NCI-H510A treated with DMSO at 0.1 percent for 48 hours (cell line): ENCODE measurements around the gene IFI16.
"Not testable (repeated sequence)": the region's sequence is repeated elsewhere in the genome, so short reads cannot be mapped to it uniquely, and the experiment has no call there.

Experiments
- DNase-seq: peaks from one replicate; lab custom pipeline; 2025; lab: John Stamatoyannopoulos, UW

Gene IFI16

DNA sequence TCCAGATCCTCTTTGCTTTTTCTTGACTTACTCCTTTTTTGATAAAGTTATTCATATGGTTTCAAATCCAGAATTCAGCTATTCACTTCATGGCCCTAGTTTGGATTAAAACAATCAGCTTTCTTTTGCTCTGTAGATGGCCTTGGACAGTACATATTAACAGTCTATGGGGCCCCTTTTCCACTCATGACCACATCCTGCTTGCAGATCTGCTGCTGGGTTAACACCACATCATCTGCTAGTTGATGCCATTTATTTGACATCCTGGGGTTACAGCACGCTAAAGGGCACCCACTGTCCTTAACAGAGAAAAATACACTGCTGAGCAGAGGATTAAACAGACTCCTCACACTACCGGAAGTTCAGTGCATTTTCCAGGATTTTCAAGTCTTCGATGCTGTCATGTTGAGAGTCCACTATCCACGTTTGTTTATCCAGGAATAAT lies 941 bp upstream of the IFI16 start:
- no peak for DNase-seq

DNA sequence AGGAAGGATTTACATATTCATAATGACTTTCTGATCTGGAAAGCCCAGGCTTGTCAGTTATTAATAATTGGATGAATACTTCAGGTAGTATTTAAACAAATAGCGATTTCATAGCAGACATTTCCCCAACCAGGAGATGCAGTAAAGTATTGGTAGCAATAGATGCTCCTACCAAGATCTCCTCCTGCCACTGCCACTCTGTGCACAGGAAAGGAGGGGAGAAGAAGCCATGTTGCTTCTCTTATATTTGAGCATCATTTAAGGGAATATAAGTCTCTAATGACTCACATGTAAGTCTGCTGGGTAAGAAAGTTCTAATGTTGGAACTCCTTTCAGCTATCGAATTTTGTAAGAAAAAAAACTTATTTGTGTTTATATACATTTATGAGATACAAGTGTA lies 420 bp upstream of the IFI16 start:
- DNase-seq: no peak

DNA sequence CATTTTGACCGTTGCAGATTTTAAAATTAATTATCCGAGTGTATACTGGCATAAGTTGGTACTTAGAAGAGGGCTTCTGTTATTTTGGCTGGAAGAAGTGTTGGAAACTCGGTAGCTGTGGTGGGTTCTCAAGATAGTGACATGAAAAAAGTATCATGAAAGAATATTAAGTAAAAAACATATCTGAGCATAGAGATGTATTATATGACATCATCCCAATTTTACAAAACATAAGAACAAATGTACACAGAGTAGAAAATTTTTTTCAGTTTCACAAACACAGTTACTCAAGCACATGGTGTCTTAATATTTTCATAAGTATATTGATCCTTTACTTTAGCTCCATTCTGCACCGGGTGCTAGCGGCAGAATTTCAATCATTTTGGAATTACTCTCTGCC lies 684 bp downstream of the IFI16 start:
- DNase-seq: no peak

DNA sequence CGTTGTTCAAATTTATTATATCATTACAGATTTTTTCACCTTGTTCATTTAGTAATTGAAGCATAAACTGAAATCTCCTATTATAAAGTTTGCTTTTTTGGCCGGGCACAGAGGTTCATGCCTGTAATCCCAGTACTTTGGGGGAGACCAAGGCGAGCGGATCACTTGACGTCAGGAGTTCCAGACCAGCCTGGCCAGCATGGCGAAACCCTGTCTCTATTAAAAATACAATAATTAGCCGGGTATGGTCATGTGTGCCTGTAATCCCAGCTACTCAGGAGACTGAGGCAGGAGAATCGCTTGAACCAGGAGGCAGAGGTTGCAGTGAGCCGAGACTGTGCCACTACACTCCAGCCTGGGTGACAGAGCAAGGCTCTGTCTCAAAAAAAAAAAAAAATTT lies 1.3 kb downstream of the IFI16 start:
- not testable (repeated sequence) for DNase-seq

DNA sequence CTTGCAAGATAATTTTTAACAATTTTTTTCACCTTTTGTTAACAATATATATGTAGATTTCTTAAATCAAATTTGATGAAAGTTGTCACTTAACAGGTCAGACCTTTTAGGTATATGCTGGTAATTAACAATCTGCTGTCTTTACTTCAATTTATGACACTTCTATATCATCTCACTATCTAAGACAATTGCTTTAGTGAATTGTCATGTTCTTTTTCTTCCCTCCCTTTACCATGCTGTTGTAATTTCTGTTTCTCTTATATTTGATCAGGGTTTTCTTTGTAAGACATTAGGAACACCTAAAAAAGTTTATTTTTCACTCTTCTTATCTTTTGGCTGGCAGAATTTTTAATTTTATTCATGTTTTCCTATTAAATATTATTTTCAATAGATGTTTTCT lies 2.0 kb downstream of the IFI16 start:
- no peak for DNase-seq

DNA sequence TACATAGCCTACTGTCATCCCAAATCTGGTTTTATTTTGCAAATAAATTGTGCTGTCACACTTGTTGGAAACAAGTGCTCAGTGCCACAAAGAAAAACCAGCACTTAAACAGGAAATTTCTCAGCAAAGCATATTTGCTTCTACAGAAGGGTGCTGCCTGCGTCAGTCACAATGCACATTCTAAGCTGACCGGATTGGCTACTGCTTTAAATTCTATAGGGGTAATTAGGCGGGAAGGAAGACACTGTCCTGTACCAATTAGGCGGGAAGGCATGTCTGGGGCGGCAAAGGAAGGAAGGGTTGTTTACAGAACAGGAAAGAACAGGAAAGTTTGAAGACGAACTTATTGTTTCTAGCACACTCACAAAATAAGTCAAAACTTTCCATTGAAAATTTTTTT lies 2.8 kb downstream of the IFI16 start:
- no peak for DNase-seq

DNA sequence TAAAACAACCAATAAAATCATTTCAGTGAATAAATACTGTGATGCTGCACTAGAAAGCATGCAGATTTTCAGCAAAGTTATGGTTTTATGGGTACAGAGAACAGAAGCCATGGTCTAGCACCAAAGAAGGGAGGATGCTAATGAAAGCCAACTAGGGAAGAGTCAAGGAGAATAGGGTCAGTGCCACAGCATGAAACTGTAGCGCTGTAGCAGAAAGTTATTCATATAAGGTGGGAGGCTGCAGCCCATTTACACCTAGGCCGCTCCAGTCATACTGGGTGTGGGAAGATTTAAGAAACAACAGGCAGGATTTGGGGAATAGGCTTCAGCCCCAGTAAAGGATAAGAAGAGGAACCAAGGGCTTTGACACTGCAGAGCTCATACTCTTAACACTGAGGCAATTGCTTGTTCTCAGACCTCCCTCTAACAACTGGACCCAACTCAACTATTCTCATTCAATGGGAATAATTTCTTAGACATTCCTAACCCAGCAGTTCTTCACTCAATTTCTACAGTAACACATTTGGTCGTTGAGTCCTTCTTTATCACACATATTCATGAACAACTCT lies 4.4 kb downstream of the IFI16 start:
- no peak for DNase-seq

DNA sequence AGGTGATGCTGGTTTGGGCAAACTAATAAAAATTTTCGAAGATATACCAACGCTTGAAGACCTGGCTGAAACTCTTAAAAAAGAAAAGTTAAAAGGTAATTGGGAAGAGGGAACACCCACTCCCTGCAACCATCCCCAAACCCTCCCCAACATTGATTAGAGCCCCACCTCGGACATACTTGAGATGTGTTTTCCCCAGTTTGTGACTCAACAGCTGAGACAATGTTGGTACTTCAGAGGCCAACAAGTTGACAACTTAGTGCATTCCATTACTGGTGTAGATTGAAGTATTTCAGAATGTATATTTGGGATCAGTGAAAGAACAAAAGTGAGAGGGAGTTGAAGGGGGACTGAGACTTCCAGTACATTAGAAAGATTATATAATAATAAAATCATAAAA lies 5.1 kb downstream of the IFI16 start:
- DNase-seq: no peak

DNA sequence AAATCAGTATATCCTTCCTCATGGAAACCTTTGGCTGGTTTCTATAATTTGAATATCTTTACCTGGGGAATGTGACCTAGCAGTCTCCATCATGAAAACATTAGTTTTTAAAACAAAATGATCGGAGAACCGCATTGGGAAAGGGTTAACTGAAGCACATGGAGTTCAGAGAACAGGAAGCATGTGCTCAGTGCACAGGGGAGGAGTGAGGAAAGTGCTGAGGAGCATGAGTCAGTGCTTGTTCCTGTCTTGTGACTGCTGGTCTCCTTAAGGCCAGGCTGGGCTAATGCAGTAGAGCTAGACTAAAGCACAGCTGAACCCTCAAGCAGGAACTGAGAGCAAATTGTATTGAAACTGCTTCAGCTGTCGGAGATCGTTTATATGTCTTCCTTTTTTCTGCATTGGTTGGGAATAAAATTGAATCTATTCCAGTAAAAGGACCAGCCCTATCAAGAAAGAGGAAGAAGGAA lies 5.8 kb downstream of the IFI16 start:
- DNase-seq: no peak

DNA sequence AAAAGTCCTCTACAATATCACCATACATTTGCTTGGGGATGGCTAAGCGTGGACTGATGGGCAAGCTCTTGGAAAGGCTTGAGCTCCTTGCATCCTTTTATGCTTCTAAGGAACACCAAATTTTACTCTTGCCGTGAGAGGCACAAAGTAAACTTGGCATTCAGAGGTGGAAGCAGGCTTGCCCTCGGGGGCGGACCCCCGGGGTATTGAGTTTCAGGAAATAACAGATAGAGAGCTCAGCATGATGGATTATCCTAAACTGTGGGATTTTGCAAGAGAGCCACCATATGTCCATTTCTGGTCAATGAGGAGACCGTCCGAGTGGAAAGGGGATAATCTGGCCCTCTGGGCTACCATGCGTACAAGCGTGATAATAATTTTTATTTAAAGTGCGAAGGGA lies 14.0 kb downstream of the IFI16 start:
- DNase-seq: no peak

DNA sequence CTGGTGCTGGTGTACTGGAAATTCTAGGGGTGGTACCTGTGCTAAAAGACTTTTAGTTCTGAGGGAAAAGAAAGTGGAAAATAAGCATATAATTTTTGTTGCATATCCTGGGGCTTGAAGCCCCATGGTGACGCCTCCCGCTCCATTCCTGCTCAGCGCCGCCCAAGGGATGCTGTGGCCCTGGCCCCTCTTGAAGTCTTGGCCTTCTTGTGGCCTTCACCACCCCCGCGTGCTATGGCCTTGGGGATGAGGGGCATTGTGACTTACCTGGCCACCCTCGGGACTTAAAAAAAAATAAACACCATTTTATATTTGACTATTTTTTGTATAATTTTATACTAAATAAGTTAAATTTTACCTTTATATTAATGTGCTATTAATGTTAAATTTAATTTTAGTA lies 15.3 kb downstream of the IFI16 start:
- DNase-seq: no peak

DNA sequence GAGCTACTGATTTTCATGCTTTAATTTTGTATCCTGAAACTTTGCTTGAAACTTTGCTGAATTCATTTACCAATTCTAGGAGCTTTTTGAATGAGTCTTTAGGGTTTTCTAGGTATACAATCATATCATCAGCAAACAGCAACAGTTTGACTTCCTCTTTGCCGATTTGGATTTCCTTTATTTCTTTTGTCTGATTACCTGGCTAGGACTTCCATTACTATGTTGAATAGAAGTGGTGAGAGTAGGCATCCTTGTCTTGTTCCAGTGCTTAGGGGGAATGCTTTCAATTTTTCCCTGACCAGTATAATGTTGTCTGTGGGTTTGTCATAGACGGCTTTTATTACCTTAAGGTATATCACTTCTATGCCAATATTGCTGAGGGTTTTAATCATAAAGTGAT lies 17.1 kb downstream of the IFI16 start:
- not testable (repeated sequence) for DNase-seq

DNA sequence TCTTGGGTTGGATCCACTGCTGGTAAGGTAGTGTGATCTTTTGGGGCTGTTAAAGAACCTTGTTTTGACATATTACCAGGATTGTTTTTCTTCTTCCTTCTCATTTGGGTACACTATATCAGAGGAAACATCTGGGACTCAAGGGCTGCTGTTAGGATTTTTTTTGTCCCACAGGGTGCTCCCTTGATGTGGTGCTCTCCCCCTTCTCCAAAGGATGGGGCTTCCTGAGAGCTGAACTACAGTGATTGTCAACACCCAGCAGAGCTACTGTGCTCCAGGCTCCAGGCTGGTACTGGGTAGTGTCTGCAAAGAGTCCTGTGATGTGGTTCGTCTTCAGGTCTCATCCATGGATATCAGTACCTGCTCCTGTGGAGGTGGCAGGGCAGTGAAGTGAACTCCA lies 20.6 kb downstream of the IFI16 start:
- DNase-seq: no peak

DNA sequence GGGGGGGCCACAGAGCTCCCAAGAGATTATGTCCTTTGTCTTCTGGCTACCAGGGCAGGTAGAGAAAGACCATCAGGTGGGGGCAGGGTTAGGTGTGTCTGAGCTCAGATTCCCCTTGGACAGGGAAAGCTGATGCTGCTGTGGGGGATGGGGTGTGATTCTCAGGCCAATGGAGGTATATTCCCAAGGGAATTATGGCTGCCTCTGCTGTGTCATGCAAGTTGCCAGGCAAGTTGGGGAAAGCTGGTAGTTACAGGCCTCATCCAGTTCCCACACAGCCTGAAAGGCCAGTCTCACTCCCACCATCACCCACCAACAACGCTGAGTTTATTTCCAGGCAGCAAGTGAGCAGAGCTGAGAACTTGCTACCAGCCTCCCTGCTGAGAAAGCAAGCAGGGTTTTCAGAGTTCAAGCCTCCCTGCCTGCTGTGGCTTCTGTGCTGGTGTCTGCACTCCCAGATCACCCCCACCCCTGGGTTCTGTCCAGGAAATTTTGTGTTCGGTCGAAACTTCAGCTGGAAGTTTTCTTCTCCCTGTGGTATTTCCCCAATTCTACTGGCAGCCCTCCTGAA lies 21.3 kb downstream of the IFI16 start:
- DNase-seq: no peak

DNA sequence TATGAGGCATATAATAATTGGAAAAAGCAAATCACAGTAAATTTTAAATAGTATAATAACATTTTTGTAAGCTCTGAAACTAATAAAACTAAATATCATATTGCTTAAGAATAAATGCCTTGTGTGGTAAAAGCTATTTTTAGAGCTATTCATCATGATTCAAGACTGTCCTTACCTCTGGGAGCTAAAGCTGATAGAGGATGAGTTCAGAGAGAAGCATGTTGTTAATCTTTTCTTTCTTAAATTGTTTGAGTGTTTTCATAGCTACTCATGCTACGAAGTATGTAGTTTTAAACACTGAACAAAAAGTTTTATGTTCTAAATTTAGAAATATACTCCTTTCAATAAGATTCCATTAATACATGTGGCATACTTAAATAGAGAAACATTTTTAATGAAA lies 30.5 kb downstream of the IFI16 start:
- DNase-seq: no peak

DNA sequence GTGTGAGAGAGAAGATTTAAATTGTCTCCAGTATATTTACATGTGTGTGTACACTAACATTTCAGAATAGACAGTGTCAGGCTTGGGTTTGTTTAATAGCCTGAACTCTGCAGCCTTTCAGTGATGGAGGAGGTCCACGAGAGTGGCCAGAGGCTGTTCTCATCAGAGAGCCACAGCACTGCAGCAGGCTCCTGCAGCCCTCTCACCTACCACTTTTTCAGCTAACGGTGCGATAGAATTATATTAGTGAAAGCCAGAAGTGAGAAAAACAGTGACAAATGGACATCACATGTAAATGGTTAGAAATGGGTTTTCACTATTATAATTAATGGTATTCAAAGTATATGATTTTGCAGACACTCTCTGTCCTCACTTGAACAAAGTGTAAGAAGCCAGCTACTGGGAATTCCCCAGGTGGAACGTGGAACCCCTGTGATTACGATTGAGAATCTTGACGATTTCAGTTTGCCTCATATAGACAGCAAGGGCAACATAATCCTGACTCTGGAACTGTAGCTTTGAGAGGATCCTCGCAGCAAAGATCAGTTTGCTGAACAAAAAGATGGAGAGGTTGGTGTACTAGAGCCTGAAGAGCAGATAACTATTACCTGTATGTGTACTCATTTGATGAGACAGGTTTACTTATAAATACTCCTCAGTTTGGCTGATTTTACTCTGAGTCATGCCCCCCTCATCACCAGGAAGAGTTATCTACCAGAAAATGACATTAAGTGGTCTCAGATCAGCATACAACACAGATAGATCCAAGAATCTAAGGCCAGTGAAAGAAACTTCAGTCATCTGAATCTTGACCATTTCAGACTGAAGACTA lies 31.4 kb downstream of the IFI16 start:
- DNase-seq: no peak

DNA sequence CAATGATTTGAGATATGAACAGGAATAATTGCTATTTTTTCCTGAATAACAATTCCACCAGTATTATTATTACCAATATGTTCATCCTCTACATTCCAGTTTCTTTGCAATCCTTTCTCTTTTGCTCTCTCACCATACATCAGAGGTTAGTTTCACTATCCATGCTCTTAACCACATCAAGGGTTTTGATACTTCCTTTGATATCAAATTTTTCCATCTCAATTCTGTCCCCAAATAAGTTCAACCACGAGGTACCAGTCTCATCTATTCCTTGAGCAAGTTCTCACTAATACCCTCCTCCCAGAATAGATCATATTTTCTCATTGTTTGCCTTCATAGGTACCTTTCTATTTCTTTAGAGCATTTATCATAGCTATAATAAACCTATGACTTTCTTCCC lies 36.8 kb downstream of the IFI16 start:
- DNase-seq: not testable (repeated sequence)

DNA sequence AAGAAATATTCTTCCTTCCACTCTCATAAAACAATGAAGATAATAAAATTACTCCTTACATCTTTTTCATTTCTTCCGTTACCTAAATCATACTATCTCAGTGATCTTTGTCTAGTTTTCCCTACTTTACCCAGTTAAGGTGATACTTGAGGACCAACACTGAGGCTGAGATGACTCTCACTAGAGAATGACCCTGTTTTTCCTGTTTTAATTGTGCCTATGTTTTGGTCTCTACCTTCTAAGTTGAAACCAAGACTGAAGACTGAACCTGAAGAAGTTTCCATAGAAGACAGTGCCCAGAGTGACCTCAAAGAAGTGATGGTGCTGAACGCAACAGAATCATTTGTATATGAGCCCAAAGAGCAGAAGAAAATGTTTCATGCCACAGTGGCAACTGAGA lies 41.7 kb downstream of the IFI16 start:
- no peak for DNase-seq

DNA sequence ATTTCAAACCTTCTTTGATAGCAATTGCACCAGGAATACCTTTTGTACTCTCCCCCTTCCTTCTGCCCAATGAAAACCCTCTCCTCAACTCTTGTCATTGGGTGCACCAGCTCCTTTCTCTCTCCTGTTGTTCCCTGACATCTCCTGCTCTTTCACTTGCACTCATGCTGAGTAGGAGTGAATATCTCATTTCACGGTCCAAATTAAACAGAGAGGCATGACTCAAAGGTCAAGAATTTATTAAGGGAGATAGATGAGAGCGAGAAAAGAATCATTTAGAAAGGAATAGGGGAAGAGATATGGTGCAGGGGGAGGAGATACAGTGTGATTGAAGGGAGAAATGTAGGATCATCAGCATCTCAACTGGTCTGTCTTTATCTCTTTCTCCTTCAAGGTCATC lies 44.7 kb downstream of the IFI16 start:
- DNase-seq: no peak

DNA sequence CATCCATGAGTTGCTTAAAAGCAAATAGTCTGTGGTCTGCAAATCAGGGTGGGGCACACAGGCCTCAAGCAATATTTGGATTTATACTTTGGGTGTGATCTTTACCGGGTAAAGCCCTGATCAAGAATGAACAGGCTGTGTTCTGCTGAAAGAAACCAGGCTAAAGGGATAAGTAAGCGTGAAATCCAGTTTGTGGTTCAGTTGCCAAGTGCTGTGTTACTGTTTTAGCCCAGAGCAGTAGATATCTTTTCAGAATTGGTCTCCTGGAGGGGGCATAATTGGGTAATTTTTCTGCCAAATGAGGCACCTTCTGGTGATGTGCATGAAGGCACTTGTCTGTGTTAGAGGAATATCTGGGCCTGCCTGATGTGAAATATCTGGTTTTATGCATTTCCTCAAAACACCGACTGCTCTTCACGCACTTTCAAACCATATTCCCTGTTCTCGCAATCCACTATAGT lies 45.5 kb downstream of the IFI16 start:
- no peak for DNase-seq

DNA sequence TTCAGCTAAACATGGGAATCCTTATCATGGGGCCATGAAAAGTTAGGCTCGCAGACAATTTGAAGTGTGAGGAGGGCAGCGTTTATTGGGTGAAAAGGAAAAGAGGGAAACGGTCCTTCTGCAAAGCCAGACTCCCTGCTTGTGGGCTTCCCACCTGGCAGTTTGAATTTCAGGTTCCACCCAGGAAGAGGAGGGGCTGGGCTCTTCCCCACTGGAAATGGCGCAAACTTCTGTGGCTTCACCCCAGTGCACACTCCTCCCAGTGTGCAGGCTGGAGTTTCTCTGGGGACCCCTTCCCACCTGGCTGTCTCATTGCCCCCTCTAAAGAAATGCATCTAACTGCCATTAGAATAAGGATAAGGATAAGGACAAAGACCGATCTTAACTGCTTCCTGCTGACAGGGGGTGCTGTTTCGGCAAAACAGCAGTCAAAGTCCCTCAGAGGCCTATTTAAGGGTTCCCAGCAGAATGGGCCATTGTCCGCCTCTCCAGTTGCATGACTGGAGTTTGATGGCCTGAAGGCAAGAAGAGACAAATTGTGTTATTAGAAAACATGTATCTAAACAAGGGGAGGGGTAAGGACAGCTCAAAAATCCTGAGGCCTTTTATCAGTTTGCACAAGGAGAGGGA lies 46.5 kb downstream of the IFI16 start:
- no peak for DNase-seq

DNA sequence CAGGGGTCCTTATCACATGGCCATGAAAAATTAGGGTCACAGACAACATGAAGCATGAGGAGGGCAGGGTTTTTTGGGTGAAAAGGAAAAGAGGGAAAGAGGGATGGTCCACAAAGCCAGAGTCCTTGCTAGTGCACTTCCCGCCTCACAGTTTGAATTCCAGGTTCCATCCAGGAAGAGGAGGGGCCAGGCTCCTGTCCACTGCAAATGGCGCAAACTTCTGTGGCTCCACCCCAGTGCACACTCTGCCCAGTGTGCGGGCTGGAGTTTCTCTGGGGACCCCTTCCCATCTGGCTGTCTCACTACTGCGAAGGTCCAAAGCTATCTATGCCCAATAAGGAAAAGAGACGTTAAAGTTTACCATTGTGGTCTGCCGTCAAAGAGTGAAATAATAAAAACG lies 49.0 kb downstream of the IFI16 start:
- DNase-seq: no peak

DNA sequence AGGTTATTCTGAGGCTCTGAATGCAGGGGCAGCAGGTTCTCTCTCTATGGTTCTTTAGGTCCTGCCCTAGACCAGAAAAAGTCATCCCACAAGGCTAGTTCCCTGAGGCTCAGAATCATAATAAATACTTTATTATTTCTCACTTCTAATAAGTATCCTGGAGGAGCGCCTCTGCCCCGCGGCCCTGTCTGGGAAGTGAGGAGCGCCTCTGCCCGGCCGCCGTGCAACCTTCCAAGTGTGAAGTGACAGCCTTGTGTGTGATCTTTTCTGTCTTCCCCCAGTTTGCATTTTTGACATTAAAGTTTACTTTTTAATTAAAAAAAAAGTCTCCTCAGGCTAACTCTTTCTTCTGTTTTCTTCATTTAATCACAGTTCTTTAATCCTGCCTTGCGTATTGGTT lies 55.4 kb downstream of the IFI16 start:
- no peak for DNase-seq
